ENCODE measurements around the gene SLC29A1.

Gene SLC29A1

DNA sequence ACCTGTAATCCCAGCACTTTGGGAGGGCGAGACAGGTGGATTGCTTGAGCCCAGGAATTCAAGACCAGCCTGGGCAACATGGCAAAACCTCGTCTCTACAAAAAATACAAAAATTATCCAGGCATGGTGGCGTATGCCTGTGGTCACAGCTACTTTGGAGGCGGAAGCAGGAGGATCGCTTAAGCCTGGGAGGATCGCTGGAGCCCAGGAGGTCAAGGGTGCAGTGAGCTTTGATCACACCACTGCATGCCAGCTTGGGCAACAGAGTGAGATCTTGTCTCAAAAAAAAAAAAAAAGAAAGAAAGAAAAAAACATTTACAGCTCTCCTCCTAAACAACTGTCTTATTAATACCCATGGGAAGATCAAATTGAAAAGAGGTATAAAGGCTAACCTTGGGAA, 15.4 kb upstream of the SLC29A1 start:
- no peak for ATAC-seq
- DNase-seq, result no peak
- Mint-ChIP-seq H3K4me1 (no peaks in the 10 kb centered on the region), H3K27ac (no peak overlapping the region), H3K27me3 (peaks cover 7% of the 10 kb centered on the region), H3K9me3 (no peaks in the 10 kb centered on the region), H3K4me3 (no peak overlapping the region)

DNA sequence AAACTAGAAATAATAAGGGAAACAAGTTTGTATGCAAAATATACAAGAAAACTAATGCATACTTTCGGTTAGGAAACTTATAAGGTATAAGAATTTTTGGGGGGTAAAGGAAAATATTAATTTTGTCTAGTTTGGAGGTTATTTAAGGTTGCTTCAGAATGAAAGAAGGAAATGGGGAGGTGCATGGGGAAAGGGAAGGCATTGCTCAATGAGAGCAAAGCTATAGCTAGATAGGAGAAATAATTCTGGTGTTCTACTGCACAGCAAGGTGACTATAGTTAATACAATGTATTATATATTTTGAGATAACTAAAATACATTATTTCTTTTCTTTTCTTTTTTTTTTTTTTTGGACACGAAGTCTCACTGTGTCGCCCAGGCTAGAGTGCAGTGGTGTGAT, 12.1 kb upstream of the SLC29A1 start:
- ATAC-seq (no peak), DNase-seq (no peak)
- no peak overlapping the region for H3K27ac Mint-ChIP-seq
- no peaks in the 10 kb centered on the region for H3K9me3 Mint-ChIP-seq
- peaks cover 7% of the 10 kb centered on the region for H3K27me3 Mint-ChIP-seq
- no peak overlapping the region for H3K4me3 Mint-ChIP-seq
- H3K4me1 Mint-ChIP-seq, result no peaks in the 10 kb centered on the region

DNA sequence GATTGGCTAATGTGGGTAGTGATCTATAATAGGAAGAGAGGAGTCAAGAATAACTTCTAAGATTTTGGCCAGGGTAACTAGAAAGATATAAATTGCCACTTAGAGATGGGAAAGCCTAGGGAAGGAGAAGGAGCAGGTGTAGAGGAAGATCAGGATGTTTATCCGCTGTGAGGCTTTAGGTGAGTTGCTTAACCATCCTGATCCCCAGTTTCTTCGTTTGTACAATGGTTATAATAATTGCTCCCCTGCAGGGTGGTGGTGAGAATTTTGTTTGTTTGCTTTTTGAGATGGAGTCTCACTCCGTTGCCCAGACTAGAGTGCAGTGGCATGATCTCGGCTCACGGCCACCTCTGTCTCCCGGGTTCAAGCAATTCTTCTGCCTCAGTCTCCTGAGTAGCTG, 9.1 kb upstream of the SLC29A1 start:
- Mint-ChIP-seq H3K27ac (no peak overlapping the region), H3K4me1 (peaks cover 12% of the 10 kb centered on the region), H3K27me3 (no peaks in the 10 kb centered on the region), H3K9me3 (no peaks in the 10 kb centered on the region), H3K4me3 (no peak overlapping the region)
- DNase-seq (no peak), ATAC-seq (no peak)

GRCh38 chr6:44216677-44217331, 6.6 kb upstream of the SLC29A1 start, which contains the start of gene MYMX:
MYMX (plus strand) TSS chr6:44216926; CDS start chr6:44217472, 546 bp downstream.
- no peak within 1 kb of the TSS for H3K4me3 Mint-ChIP-seq

DNA sequence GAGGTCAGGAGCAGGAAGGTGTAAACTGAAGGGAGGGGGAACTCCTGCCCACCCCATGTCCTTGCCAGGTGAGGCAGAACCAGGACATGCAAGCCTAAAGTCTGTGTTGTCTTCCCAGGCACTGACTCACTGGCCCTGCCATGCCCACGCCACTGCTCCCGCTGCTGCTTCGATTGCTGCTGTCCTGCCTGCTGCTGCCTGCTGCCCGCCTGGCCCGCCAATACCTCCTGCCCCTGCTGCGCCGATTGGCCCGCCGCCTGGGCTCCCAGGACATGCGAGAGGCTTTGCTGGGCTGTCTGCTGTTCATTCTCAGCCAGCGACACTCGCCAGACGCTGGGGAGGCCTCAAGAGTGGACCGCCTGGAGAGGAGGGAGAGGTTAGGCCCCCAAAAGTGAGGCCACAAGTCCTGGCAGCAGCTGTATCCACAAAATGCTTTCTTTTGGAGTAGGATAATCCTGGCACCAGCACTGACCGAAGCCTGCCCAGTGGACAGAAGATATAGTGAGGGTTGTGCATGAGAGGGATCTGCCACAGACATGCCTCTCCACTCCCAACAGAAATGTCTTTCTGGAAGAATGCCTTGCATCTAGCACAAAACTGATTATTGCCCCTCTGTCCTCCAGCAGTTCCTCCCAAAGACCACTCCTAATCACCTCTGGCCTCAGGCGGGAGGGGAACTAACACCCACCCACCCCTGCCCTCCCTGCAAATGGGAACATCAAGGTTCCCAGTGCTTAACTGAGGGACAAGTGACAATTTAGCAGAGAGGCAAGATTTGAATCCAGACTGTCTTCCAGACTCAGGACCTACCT, 5.9 kb upstream of the SLC29A1 start:
- no peaks in the 10 kb centered on the region for H3K27me3 Mint-ChIP-seq
- DNase-seq (no peak), ATAC-seq (no peak)
- H3K4me3 Mint-ChIP-seq, result no peak overlapping the region
- no peaks in the 10 kb centered on the region for H3K9me3 Mint-ChIP-seq
- peaks cover 36% of the 10 kb centered on the region for H3K4me1 Mint-ChIP-seq
- H3K27ac Mint-ChIP-seq, result no peak overlapping the region

More at GRCh38 chr6:44216677-44217331, 6.6 kb upstream of the SLC29A1 start, which contains the start of gene MYMX:
- ATAC-seq (no peak), DNase-seq (no peak)
- Mint-ChIP-seq H3K9me3 (no peaks in the 10 kb centered on the region), H3K27ac (no peak within 1 kb of the TSS), H3K27me3 (no peaks in the 10 kb centered on the region), H3K4me1 (peaks cover 29% of the 10 kb centered on the region)

DNA sequence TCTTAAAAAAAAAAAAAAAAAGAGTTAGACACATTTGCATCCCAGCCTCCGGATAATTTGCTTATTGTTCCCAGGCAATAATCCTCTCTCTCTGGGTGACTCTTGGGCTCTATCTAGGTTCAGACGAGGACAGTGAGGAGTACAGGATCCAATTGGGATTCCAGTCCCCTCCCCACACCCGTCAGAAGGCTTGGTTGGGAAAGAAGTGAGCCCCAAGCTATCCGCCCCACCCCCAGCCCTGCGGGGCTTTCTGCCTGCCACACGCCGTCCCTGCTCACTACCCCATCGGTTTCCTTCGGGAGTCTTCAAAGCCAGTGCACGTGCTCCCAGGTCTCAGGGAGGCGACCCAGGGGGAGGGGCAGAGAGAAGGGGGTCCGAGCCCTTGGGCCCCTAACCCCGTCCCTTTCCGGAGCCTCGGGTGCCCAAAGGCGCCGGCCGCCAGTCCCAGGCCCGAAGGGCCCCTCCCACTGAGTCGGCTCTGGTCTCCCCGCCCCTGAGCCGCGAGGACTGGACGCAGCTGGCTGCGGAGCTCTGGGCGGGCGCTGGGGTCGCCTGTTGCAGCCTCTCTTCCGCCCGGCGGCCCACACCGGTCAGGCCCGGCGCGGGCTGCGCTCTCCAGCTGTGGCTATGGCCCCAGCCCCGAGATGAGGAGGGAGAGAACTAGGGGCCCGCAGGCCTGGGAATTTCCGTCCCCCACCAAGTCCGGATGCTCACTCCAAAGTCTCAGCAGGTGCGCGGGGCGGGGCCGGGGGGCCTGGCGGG, 4.2 kb upstream of the SLC29A1 start:
- peak; percentile 16 for ATAC-seq
- H3K4me3 Mint-ChIP-seq, result peak overlapping the region; percentile 81 to 84
- H3K4me1 Mint-ChIP-seq, result peaks cover 47% of the 10 kb centered on the region
- peak overlapping the region in 1 of 2 donors; percentile 71 for H3K27ac Mint-ChIP-seq
- peak; percentile 34 to 41 for DNase-seq
- H3K9me3 Mint-ChIP-seq, result no peaks in the 10 kb centered on the region
- H3K27me3 Mint-ChIP-seq, result no peaks in the 10 kb centered on the region

DNA sequence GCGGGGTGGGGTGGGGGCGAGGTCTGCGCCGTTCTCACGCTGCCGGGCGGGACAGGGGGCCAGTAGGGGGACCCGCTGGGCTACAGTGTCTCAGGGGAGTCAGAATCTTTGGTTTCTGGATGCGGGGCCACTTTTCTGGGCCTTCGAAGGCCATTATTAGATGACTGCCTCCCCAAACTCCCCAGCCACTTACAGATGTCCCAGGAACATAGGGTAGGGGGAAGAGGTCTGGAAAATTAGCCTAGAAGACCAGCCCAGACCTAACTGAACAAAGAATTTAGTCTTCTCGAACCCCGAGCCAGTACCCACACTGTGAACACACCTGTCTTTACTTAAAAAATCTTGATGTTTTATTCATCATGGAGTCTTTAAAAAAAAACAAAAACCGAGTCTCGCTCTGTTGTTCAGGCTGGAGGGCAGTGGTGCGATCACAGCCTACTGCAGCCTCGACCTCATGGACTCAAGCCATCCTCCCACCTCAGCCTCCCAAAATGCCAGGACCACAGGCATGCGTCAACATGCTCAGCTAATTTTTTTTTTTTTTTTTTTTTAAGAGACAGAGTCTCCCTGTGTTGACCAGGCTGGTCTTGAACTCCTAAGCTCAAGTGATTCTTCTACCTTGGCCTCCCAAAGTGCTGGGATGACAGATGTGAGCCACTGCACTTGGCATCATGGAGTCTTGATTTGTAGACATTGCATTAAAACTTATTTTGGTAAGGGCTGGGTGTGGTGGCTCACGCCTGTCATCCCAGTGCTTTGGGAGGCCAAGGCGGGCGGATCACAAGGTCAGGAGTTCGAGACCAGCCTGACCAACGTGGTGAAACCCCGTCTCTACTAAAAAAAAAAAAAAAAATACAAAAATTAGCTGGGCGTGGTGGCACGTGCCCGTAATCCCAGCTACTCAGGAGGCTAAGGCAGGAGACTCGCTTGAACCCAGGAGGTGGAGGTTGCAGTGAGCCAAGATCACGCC, 3.3 kb upstream of the SLC29A1 start:
- DNase-seq (no peak), ATAC-seq (no peak)
- no peaks in the 10 kb centered on the region for H3K9me3 Mint-ChIP-seq
- H3K4me3 Mint-ChIP-seq, result peak overlapping the region; percentile 81 to 84
- H3K27ac Mint-ChIP-seq, result no peak overlapping the region
- no peaks in the 10 kb centered on the region for H3K27me3 Mint-ChIP-seq
- peaks cover 56% of the 10 kb centered on the region for H3K4me1 Mint-ChIP-seq

GRCh38 chr6:44220913-44221290, 2.5 kb upstream of the SLC29A1 start:
- ATAC-seq, result no peak
- no peak overlapping the region for H3K4me3 Mint-ChIP-seq
- H3K27ac Mint-ChIP-seq, result peak overlapping the region in 1 of 2 donors; percentile 4
- no peaks in the 10 kb centered on the region for H3K27me3 Mint-ChIP-seq
- no peaks in the 10 kb centered on the region for H3K9me3 Mint-ChIP-seq
- no peak for DNase-seq
- H3K4me1 Mint-ChIP-seq, result peaks cover 64% of the 10 kb centered on the region

DNA sequence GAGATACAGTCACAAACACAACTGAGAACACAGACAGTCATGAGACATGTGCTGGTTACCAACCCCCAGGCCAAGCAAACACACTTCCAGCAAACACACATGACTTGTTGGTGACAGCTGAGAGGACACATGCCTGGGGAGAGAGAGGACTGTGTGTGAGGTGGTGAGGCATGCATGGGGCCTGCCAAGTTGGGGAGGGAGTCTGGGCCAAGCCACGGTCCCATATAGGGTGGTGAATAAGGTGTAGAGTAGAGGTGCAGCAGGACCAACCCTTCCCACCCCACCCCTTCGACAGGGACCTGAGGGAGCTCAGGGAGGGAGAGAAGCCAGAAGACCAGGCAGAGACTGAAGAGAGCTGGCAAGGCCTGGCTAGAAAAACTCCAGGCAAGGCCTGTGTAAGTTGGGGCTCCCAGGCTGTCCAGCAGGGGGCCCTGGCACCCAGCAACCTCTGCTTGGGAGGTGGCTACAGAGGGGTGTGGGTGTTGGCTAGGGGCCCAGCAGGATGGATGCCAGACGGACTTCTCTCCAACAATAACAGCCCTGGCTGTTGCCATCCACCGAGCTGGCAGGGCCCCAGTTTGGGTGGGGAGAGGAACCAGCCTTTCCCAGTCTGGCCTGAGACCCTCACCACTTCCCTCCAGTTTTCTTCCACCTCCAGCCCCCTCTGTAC, 2.0 kb upstream of the SLC29A1 start:
- Mint-ChIP-seq H3K27me3 (no peaks in the 10 kb centered on the region), H3K4me3 (peak overlapping the region; percentile 9 to 16), H3K27ac (peak overlapping the region in 1 of 2 donors; percentile 4), H3K9me3 (no peaks in the 10 kb centered on the region), H3K4me1 (peaks cover 69% of the 10 kb centered on the region)
- peak; percentile 74 to 81 for DNase-seq
- ATAC-seq, result peak; percentile 77

GRCh38 chr6:44221961-44222335, 1.4 kb upstream of the SLC29A1 start:
- H3K4me1 Mint-ChIP-seq, result peaks cover 74% of the 10 kb centered on the region
- peak overlapping the region; percentile 9 to 16 for H3K4me3 Mint-ChIP-seq
- DNase-seq, result no peak
- no peaks in the 10 kb centered on the region for H3K27me3 Mint-ChIP-seq
- H3K9me3 Mint-ChIP-seq, result no peaks in the 10 kb centered on the region
- H3K27ac Mint-ChIP-seq, result no peak overlapping the region
- no peak for ATAC-seq

- peak overlapping the region; percentile 88 to 89 for H3K4me3 Mint-ChIP-seq
- H3K27ac Mint-ChIP-seq, result peak overlapping the region; percentile 76 to 78
- no peak for ATAC-seq
- DNase-seq, result no peak
- H3K4me1 Mint-ChIP-seq, result peaks cover 81% of the 10 kb centered on the region
- H3K27me3 Mint-ChIP-seq, result no peaks in the 10 kb centered on the region
- no peaks in the 10 kb centered on the region for H3K9me3 Mint-ChIP-seq
These were observed 693 bp upstream of the SLC29A1 start for GRCh38 chr6:44222486-44223318.

DNA sequence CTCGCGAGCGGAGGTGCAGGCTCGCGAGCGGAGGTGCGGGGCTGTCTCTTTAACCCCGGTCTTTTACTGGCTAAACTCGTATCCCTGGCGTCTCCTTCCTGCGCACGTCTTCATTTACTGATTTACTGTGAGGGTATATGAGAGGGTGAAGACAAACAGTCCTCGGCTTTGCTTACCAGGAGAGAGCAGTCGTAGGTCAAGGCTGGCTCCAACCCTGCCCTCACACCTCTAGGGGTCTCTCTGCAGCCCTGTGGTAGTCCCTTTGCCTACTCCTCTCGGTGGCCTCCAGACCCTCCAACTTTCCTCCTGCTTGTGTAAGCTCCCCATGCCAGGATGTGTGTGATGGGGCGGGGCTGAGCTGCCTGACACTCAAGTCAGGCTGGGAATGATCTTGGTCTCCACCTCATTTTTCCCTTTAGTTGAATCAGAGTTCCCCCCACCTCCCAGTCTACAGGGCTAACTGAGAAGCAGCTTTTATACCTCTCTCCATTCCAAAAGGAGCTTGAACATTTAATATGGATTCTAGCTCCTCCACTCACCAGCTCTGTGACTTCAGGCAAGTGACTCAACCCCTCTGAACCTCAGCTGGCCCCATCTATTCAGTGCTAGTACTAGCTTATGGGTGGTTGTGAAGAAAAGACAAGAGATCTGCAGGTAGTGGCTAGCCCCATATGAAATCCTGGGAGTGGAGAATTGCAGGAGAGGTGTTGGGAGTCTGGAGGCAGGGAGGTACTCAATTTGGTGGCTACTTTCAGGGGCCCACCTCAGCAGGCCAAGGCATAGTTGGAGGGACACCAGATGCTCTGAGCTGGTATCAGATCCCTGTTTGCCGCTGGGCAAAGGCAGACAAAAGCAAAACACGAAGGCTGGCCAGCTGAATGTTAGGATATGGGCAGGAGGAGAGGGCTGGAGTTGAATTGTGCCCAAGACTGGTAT, 902 bp downstream of the SLC29A1 start:
- peak overlapping the region; percentile 30 to 81 for H3K27ac Mint-ChIP-seq
- peaks cover 70% of the 10 kb centered on the region for H3K4me1 Mint-ChIP-seq
- DNase-seq, result peak in 1 of 2 donors; percentile 21
- no peaks in the 10 kb centered on the region for H3K27me3 Mint-ChIP-seq
- peak overlapping the region; percentile 88 to 89 for H3K4me3 Mint-ChIP-seq
- no peaks in the 10 kb centered on the region for H3K9me3 Mint-ChIP-seq
- ATAC-seq, result peak; percentile 26

GRCh38 chr6:44224965-44225305, 1.5 kb downstream of the SLC29A1 start:
- Mint-ChIP-seq H3K27me3 (no peaks in the 10 kb centered on the region), H3K4me3 (peak overlapping the region; percentile 88 to 89), H3K4me1 (peaks cover 63% of the 10 kb centered on the region), H3K27ac (no peak overlapping the region), H3K9me3 (no peaks in the 10 kb centered on the region)
- ATAC-seq (no peak), DNase-seq (no peak)

Data from stimulated activated naive CD8-positive, alpha-beta T cell treated with anti-CD3 and anti-CD28 coated beads, Interleukin-15, amount 100 ng/mL, for 72 hours (primary cell).